Natural killer cell (primary cell): ENCODE measurements around the gene SH3RF2. TPM values are rescaled to one million over a fixed set of nuclear protein-coding genes. Genes with fewer than 3 reads are reported as not detected.

Experiments used
- ATAC-seq, 3 donors: fragments of 150-1000 bp in 2 of 3; fragments of 200-7000 bp in 1 of 3; cut with Tn5 transposase; 1 replicate in 1 of 3; 2 replicates in 2 of 3; pipeline ENCODE4 v1.10.0; 2021; ENCODE audit warnings: mild to moderate bottlenecking in 2 of 3, moderate library complexity in 2 of 3
- DNase-seq, 2 donors: peaks; one replicate each; pipeline versions ENCODE4 v3.0.0 to v3.0.0-alpha.2; 2013 to 2021; ENCODE audit warnings: mixed read lengths in 1 of 2
- H3K27ac ChIP-seq: one replicate; pipeline ENCODE4 v1.5.1; 2013; ENCODE audit warnings: mild to moderate bottlenecking, low read length
- H3K27me3 ChIP-seq: one replicate; pipeline ENCODE4 v1.6.1; 2013; ENCODE audit warnings: low read length; ENCODE audit not compliant: control insufficient read depth, insufficient read depth
- H3K36me3 ChIP-seq: one replicate; pipeline ENCODE4 v1.6.1; 2013; ENCODE audit warnings: low read length; ENCODE audit not compliant: control insufficient read depth, insufficient read depth
- H3K4me1 ChIP-seq: one replicate; pipeline ENCODE4 v1.6.1; 2013; ENCODE audit warnings: low read length; ENCODE audit not compliant: control insufficient read depth, insufficient read depth
- H3K4me3 ChIP-seq: one replicate; pipeline ENCODE4 v1.5.1; 2013; ENCODE audit warnings: low read length
- H3K9me3 ChIP-seq: one replicate; pipeline ENCODE4 v1.6.1; 2013; ENCODE audit warnings: low read length; ENCODE audit not compliant: control insufficient read depth, insufficient read depth
- H3K27ac Mint-ChIP-seq, 2 donors: one replicate each; pipeline ENCODE4 v1.8.0; 2022; ENCODE audit warnings: mild to moderate bottlenecking in 2 of 2, mixed read lengths in 2 of 2, moderate library complexity in 1 of 2
- H3K27me3 Mint-ChIP-seq, 2 donors: one replicate each; pipeline ENCODE4 v1.8.0; 2022; ENCODE audit warnings: low read depth in 2 of 2, mixed read lengths in 2 of 2
- H3K36me3 Mint-ChIP-seq: one replicate; pipeline ENCODE4 v1.8.0; 2022; ENCODE audit warnings: mixed read lengths
- H3K4me1 Mint-ChIP-seq, 2 donors: one replicate each; pipeline ENCODE4 v1.8.0; 2022; ENCODE audit warnings: mixed read lengths in 2 of 2
- H3K4me3 Mint-ChIP-seq: one replicate; pipeline ENCODE4 v1.8.0; 2022; ENCODE audit warnings: mild to moderate bottlenecking, moderate library complexity, mixed read lengths
- H3K9me3 Mint-ChIP-seq, 2 donors: one replicate each; pipeline ENCODE4 v1.8.0; 2022; ENCODE audit warnings: mixed read lengths in 2 of 2
- WGBS: methylation state at CpG from one replicate; pipeline ENCODE4 v1.1.7; 2013; ENCODE audit warnings: missing lambda C conversion rate; ENCODE audit not compliant: insufficient coverage; 5-methylcytosine and 5-hydroxymethylcytosine counted together
- intact Hi-C: fragments of 100-400 bp; cut with micrococcal nuclease; formaldehyde crosslinking; loops from one replicate; pipeline ENCODE4 v1.14.2; 2022
- total RNA-seq, 4 donors: library from RNA; stranded (reverse); fragments of 120-200 nt in 1 of 4; gene quantifications; one replicate each; pipeline versions ENCODE4 v1.2.3 to v1.2.4, GENCODE V29; 2013 to 2022
- TF ChIP-seq, protein P1 (sequence below): fragments of 200-600 bp; IDR thresholded peaks from one replicate; pipeline ENCODE4 v1.8.0; 2022; ENCODE audit warnings: antibody characterized with exemption

Gene SH3RF2
- total RNA-seq, 3 donors from 2014 or later (not counting 1 experiment from before 2014, with no cell fraction given), result 0.28 to 0.35 TPM; not detected in 1

DNA sequence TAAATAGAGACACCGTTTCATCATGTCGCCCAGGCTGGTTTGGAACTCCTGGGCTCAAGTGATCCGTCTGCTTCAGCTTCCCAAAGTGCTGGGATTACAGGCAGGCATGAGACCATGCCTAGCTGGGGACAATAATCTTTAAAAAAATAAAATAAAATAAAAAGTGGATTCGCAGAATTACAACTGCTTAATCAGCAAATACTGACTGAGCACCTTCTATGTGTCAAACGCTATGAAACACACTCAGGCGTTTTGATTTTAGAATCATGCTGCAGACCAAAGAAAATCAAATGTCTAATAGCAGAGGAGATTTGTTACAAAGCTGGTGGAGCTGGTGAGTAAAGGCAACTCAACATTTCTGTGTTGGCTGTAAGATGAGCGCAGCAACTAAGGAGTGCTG, 22.7 kb upstream of the SH3RF2 start:
- no peaks in the 10 kb centered on the region for H3K9me3 Mint-ChIP-seq
- Histone ChIP-seq H3K36me3 (no peaks in the 10 kb centered on the region), H3K27ac (no peak overlapping the region), H3K4me1 (no peaks in the 10 kb centered on the region), H3K9me3 (no peaks in the 10 kb centered on the region), H3K4me3 (no peak overlapping the region), H3K27me3 (no peaks in the 10 kb centered on the region)
- intact Hi-C loops, result no loop called here
- WGBS, result 92% methylated on average over 7 of the region's 7 CpGs
- no peaks in the 10 kb centered on the region for H3K4me1 Mint-ChIP-seq
- H3K27me3 Mint-ChIP-seq, result no peaks in the 10 kb centered on the region
- no peak for ATAC-seq
- DNase-seq, result no peak
- H3K4me3 Mint-ChIP-seq, result no peak overlapping the region
- no peak overlapping the region for H3K27ac Mint-ChIP-seq
- TF ChIP-seq, protein P1, sequence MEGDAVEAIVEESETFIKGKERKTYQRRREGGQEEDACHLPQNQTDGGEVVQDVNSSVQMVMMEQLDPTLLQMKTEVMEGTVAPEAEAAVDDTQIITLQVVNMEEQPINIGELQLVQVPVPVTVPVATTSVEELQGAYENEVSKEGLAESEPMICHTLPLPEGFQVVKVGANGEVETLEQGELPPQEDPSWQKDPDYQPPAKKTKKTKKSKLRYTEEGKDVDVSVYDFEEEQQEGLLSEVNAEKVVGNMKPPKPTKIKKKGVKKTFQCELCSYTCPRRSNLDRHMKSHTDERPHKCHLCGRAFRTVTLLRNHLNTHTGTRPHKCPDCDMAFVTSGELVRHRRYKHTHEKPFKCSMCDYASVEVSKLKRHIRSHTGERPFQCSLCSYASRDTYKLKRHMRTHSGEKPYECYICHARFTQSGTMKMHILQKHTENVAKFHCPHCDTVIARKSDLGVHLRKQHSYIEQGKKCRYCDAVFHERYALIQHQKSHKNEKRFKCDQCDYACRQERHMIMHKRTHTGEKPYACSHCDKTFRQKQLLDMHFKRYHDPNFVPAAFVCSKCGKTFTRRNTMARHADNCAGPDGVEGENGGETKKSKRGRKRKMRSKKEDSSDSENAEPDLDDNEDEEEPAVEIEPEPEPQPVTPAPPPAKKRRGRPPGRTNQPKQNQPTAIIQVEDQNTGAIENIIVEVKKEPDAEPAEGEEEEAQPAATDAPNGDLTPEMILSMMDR, result no peak
- H3K36me3 Mint-ChIP-seq, result no peaks in the 10 kb centered on the region

DNA sequence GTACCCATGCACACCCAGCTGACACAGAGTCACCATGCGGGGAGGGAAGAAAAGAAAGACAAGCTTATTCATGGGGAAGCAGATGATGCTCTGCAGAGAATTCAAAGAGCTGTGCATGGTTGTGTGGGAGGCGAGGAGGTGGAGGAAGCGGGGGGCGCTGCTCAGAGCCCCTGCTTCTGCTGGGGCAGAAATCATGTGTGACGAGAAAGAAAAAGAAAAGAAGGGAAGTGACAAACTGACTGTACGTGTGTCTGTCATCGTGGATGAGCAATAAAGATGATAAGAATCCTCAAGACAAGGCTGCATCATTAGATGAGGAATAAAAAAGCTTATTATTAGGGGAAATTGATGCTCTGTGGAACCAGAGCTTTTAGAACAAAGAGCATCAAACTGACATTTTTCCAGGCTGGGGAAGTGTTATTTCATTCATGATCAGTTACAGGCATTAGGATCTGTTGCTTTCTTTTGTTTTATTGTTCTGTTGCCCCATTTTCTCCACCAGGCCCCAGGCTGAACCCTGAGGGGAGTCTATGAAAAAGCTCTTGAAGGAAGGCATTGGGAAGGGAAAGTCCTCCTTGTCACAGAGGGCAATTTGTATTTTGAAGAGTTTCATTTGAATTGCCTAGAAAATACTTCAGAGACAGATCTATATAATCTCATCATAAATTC, 20.3 kb upstream of the SH3RF2 start:
- no peaks in the 10 kb centered on the region for H3K9me3 Mint-ChIP-seq
- Histone ChIP-seq H3K9me3 (no peaks in the 10 kb centered on the region), H3K27me3 (no peaks in the 10 kb centered on the region), H3K4me3 (no peak overlapping the region), H3K4me1 (no peaks in the 10 kb centered on the region), H3K36me3 (no peaks in the 10 kb centered on the region), H3K27ac (no peak overlapping the region)
- DNase-seq (no peak), ATAC-seq (no peak)
- no peaks in the 10 kb centered on the region for H3K27me3 Mint-ChIP-seq
- TF ChIP-seq, protein P1, result no peak
- no peaks in the 10 kb centered on the region for H3K36me3 Mint-ChIP-seq
- WGBS, result 85% methylated on average over 7 of the region's 7 CpGs
- no peak overlapping the region for H3K4me3 Mint-ChIP-seq
- no peak overlapping the region for H3K27ac Mint-ChIP-seq
- no peaks in the 10 kb centered on the region for H3K4me1 Mint-ChIP-seq
- intact Hi-C loops, result no loop called here

DNA sequence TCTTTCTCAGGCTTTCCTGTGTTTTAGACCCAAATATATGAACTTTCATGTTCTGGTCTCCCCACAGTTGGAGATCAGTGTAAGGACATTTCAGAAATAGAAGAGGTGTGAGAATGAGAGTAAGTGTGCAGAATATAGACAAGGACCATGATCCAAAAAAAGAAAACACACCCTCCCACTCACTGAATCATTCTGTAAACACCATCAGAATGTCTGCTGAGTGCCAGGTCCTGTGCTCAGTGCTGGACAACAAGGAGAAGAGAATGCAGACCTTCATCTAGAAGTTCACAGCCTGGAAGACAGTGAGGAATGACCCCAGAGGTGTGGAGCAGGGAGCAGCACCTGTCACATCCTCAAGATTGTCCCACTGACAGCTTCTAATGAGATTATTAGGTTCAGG, 19.1 kb upstream of the SH3RF2 start:
- Histone ChIP-seq H3K9me3 (no peaks in the 10 kb centered on the region), H3K27ac (no peak overlapping the region), H3K4me1 (no peaks in the 10 kb centered on the region), H3K27me3 (no peaks in the 10 kb centered on the region), H3K36me3 (no peaks in the 10 kb centered on the region), H3K4me3 (no peak overlapping the region)
- Mint-ChIP-seq H3K4me1 (no peaks in the 10 kb centered on the region), H3K36me3 (no peaks in the 10 kb centered on the region), H3K9me3 (no peaks in the 10 kb centered on the region), H3K4me3 (no peak overlapping the region), H3K27ac (no peak overlapping the region), H3K27me3 (peaks cover 2% of the 10 kb centered on the region in 2 donors)
- intact Hi-C loops, result no loop called here
- DNase-seq, result no peak
- TF ChIP-seq, protein P1, result no peak
- no peak for ATAC-seq

- Histone ChIP-seq H3K27ac (no peak overlapping the region), H3K36me3 (no peaks in the 10 kb centered on the region), H3K27me3 (no peaks in the 10 kb centered on the region), H3K9me3 (no peaks in the 10 kb centered on the region), H3K4me3 (no peak overlapping the region), H3K4me1 (no peaks in the 10 kb centered on the region)
- Mint-ChIP-seq H3K27ac (no peak overlapping the region), H3K4me3 (no peak overlapping the region), H3K9me3 (no peaks in the 10 kb centered on the region), H3K4me1 (no peaks in the 10 kb centered on the region), H3K36me3 (no peaks in the 10 kb centered on the region), H3K27me3 (peaks cover 2 to 4% of the 10 kb centered on the region in 2 donors)
- intact Hi-C loops, result no loop called here
- WGBS, result 100% methylated on average over 1 of the region's 2 CpGs
- TF ChIP-seq, protein P1, result no peak
- peak in 1 of 3 donors; percentile 18 for ATAC-seq
- DNase-seq, result no peak
These were observed 18.0 kb upstream of the SH3RF2 start for GRCh38 chr5:145918397-145918796.
